ENCODE data around the gene CNTNAP2.

GRCh38 chr7:148419856-148420832 is 2303.5 kb downstream of the CNTNAP2 start:
- TF ChIP-seq POLR2A (IDR thresholded peaks at IDR 0.05) (no peak), CTCF (IDR thresholded peaks at IDR 0.05 in 4 of 5, conservative IDR thresholded peaks at IDR 0.05 in 1 of 5) (no peak)

All from gastrocnemius medialis (tissue), 4 donors.